NCI-H2171 treated with DMSO at 0.1 percent for 48 hours (cell line): ENCODE measurements around the gene LINC00237.

Experiments used
- DNase-seq: peaks from one replicate; lab custom pipeline; 2025; lab: John Stamatoyannopoulos, UW

Gene LINC00237

GRCh38 chr20:21125072-21125848 is 19.1 kb upstream of the LINC00237 start:
- peak; percentile 87 for DNase-seq

DNA sequence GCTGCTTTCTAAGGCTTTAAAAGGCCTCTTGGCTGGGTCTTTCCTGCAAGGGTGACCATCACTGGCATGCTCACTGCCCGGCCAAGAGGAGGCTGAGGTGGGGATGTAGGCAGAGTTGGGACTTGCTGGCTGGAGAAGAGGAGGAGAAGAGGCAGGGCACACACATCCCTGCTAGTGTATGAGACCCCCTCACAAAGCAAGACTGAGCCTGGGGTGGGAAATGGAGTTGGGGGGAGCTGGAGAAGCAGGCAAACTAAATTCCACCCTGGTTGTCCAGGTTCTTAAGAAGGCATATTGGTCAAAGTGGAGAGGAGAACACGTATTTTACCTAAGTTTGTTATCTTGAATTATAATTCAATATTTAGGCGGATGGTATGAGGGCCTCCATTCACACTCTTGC is 18.0 kb upstream of the LINC00237 start:
- no peak for DNase-seq

DNA sequence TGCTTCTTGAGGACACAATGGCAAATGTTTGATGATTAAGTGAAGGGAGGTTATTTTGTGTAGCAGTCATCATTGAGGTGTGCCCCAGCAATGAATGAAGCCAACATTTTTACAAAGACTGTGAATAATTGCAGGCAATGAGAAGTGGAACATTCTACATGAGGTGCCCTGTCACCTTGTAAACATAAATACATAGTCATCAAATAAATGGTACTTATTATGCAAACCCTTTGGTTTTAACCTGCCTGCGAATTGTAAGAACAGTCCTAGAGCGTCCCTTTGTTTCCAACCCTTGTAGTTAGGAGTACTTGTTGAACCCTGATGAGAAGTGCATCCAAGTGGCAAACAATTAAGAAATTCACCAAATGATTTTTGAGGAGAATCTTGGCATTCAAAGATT is 12.6 kb upstream of the LINC00237 start:
- DNase-seq = no peak

- no peak for DNase-seq
These were observed 12.0 kb upstream of the LINC00237 start for GRCh38 chr20:21118138-21118537.

DNA sequence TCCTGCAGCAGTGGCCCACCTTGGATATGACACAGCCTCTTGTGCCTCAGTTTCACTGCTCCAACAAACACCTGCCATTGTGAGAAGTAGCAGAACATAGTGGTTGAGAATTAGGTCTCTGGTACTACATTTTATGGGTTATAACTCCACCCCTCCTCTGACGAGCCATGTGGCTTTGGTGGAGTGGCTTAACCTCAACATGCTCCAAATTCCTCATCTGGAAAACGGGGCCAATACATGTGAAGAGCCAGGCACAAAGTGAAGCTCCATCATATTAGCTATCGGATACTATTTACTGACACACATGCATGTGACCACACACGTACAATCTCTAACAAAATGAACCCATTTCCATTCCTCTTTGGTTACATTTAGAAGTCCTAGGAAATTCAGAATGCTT is 11.4 kb upstream of the LINC00237 start:
- no peak for DNase-seq

DNA sequence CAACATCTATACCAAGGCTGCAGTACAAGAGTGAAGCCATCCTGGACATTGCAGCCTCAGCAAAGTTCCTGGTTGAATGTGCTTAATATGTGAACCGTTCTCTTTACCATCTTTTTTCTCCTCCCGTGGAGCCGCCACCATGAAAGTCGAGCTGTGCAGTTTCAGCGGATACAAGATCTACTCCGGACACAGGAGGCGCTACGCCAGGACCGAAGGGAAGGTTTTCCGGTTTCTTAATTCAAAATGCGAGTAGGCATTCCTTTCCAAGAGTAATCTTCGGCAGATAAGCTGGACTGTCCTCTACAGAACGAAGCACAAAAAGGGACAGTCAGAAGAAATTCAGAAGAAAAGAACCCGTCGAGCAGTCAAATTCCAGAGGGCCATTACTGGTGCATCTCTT is 8.4 kb upstream of the LINC00237 start:
- no peak for DNase-seq

DNA sequence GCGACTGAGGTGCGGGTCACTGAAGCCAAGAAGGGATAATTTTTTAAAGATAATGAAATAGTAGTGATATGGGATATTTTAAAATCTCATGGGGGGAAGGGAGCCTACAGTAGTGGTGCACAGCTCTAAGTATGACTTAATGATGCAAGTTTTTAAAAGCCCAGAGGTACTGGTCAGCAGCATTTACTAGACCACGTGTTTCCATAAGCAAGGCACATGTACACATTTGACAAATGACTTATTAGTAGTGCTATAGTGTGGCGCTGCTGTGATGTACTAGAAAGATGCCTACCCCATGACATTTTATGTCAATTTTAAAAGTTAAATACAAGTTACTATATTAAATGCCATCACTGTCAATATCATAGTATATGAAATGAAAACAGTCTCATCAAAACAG is 7.5 kb upstream of the LINC00237 start:
- no peak for DNase-seq

- no peak for DNase-seq
These were observed 5.3 kb upstream of the LINC00237 start for GRCh38 chr20:21111416-21111815.

GRCh38 chr20:21110811-21111210 is 4.7 kb upstream of the LINC00237 start:
- DNase-seq = no peak

DNA sequence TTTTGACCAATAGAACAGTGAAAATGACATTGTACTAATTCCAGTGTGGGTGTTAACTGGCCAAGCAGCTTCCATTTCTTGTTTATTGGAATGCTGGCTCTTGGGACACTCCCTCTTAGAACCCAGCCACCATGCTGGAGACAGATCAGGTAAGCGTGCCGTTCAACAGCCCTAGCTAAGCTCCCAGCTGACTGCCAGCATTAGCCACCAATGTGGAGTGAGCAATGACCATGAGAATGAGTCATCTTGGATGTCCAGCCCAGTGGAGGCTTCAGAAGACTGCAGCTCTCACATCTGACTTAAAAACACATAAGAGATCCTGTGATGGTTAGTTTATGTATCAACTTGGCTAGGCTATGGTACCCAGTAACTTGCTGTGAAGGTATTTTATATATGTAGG is 3.0 kb upstream of the LINC00237 start:
- no peak for DNase-seq

GRCh38 chr20:21105429-21106170 is 558 bp downstream of the LINC00237 start:
- no peak for DNase-seq

- DNase-seq = no peak
These were observed 1.2 kb downstream of the LINC00237 start for GRCh38 chr20:21104921-21105320.

- no peak for DNase-seq
These were observed 1.7 kb downstream of the LINC00237 start for GRCh38 chr20:21104466-21104761.

- DNase-seq = no peak
These were observed 2.3 kb downstream of the LINC00237 start for GRCh38 chr20:21103582-21104465.

GRCh38 chr20:21102603-21103311 is 3.4 kb downstream of the LINC00237 start:
- DNase-seq = no peak

DNA sequence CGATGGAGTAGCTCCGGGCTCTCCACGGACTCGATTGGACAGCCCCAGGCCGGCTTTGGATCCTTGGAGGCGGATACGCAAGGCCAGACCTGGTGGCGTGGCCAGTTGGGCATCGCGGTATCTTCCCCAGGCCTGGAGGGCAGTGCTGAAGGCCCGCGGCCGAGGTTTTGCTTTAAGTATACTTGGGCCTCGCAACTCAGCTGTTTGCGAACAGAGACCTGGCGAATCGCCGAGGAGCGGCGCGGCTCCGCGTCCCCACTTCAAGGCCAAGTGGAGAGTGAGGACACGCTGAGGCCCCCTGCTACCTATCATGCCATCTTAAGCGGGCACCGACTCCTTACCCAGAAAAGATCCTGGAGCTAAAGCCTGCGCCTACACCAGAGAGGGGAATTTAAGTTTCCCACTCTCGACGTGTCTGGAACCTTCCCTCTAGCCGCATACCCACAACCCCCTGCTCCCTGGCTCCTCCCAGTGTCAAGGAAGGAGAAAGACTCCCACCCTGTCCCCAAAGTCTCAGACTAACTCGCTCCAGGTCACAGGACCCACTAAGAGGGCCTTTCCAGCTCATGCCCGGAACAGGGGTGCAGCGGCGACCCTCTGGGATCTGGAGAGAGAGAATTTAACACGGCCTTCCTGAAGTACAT is 4.1 kb downstream of the LINC00237 start:
- no peak for DNase-seq

DNA sequence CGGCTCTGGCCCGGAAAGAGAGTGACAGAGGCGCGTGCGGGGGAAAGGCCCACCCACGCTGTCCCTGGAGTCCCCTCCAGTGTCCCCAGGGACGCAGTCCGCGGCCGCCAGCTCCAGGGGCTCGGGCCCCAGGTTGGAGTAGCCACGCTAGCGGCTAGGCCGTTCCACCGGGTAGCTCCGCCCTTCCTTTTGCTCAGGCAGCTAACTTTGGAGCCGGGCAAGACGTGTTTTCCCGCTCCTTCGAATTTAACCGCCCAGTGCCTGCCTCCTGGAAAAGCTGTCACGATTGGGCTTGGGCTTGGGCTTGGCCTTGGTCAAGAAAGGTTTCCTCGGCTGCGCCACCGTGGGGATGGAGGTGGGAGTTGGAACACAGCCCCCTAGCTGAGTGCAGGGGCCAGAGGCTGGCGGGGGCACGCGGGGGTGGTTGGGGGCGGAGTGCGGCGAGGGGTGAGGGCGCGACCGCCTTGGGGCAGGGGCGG is 4.7 kb downstream of the LINC00237 start:
- no peak for DNase-seq

DNA sequence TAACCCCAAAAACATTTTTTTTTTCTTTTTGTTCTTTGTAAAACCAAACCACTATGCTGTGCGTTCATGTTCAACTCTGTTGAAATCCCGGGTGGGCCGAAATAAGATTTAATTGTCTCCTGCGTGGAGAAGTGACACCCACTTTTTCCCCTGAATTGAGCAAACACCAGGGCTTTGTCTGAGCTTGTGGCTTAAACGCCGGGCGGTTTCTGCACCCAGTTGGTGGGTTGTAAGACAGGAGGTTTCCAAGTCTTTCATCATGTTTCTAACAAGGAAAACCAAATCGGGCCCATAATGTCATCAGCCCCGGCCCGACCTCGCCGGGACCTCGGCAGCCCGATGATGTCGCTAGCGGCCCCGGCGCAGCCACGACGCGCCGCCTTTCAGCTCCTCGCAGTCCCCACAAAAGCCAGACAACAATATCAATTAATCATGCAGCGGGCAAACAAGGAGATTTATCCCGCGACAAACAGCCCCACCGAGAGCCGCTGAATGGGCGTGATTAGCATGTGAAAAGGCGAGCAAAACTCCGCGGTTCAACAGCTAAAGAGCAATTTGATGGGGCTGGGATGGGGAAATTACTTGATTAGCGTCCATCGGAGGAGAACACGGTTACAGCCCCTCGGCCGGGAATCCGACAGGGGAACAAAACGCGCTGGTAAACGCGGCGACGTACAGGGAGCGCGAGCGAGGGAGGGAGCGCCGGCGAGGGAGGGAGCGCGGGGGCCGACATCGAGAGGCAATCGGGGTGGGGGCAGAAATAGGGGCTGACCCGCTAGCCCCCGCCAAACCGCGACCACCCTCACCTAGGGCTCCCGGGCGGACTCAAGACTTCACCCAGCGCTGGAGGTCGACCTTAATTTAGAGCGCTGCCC is 5.3 kb downstream of the LINC00237 start:
- no peak for DNase-seq

DNA sequence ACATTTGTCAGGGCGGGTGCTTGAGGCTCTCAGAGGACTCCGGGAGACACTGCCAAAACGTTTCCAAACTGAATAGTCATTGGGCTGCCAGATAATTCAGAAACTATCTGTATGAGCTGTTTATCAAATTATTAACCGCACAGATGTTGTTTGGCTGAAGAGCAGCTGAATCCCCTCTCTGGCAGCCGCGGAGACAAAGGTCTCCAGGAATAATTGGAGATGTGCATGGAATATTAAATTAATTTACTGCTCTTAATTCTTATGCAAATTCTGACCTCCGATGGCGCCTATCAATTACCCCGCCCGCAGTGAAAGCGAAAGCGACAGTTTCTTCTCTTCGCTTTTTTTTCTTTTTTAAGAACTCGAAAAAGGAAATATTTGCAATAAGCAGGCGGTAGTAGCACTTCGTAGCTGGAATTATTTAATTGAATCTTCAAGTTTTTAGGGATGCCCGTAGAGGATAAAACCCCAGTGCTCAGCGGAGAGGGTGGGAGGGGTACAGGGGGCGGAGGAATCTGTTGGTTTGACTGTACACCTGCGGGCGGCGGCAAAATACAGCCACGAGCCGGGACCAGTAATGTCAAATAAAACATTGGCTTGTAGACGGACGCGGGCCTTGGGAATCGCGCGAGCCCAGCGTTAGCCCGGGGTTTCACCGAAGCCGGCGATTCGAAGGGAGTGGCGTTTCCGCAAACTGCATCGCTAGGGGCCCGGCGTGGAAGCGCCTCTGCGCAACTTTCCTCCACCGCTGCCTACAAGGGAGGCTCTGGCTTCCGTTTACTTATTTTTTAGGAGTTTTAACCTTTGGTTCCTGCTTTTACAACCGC is 6.2 kb downstream of the LINC00237 start:
- peak; percentile 54 for DNase-seq
